DND-41 (cell line): ENCODE measurements around the gene SPATA31D3.

Source experiments
- EZH2 ChIP-seq: IDR thresholded peaks from 3 replicates; pipeline ENCODE4 v1.6.1; 2012; ENCODE audit warnings: borderline replicate concordance, low read depth, mild to moderate bottlenecking, moderate library complexity, low read length, inconsistent platforms; ENCODE audit not compliant: severe bottlenecking
- TF ChIP-seq, protein P1 (sequence below): IDR thresholded peaks from 2 replicates; pipeline ENCODE4 v1.5.1; 2012; ENCODE audit warnings: borderline replicate concordance, low read length, moderate library complexity, mild to moderate bottlenecking; ENCODE audit not compliant: poor library complexity, severe bottlenecking; ENCODE audit errors: extremely low read depth

DNA sequence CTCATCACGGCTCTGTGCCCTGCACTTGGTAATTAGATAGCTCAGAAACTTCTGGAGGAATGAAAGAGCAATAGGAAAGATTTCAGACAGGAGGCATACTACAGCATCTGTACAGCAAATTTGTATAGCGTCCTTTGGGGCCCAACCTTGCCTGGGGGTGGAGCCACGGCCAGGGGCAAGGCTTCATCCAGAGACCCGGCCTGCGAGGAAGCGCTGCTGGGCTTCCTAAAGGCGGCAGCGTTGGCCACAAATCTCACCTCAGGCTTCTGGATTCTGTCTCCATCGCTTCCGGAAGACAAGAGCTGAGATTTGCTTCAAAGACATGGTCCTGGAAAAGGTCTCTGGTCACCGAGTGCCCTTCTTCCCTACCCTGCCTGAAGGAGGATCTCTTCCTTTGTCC is 33.1 kb downstream of the SPATA31D3 start:
- TF ChIP-seq, protein P1, sequence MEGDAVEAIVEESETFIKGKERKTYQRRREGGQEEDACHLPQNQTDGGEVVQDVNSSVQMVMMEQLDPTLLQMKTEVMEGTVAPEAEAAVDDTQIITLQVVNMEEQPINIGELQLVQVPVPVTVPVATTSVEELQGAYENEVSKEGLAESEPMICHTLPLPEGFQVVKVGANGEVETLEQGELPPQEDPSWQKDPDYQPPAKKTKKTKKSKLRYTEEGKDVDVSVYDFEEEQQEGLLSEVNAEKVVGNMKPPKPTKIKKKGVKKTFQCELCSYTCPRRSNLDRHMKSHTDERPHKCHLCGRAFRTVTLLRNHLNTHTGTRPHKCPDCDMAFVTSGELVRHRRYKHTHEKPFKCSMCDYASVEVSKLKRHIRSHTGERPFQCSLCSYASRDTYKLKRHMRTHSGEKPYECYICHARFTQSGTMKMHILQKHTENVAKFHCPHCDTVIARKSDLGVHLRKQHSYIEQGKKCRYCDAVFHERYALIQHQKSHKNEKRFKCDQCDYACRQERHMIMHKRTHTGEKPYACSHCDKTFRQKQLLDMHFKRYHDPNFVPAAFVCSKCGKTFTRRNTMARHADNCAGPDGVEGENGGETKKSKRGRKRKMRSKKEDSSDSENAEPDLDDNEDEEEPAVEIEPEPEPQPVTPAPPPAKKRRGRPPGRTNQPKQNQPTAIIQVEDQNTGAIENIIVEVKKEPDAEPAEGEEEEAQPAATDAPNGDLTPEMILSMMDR: no peak
- TF ChIP-seq EZH2: no peak
